BLaER1 (cell line): ENCODE measurements around the gene PLEKHA5.
A peak's percentile ranks its signal among the peaks of the same experiment; 100 is the strongest.

Experiments
- H3K27ac ChIP-seq: shearing (Covaris generic); formaldehyde crosslinking; 2 replicates; pipeline ENCODE4 v1.8.1; 2022
- H3K27me3 ChIP-seq: shearing (Covaris generic); formaldehyde crosslinking; 2 replicates; pipeline ENCODE4 v1.8.1; 2022
- H3K36me3 ChIP-seq: shearing (Covaris generic); formaldehyde crosslinking; 2 replicates; pipeline ENCODE4 v1.8.1; 2022
- H3K4me1 ChIP-seq: shearing (Covaris generic); formaldehyde crosslinking; 2 replicates; pipeline ENCODE4 v1.8.1; 2022
- H3K4me2 ChIP-seq: shearing (Covaris generic); formaldehyde crosslinking; 2 replicates; pipeline ENCODE4 v1.8.1; 2022
- H3K4me3 ChIP-seq: shearing (Covaris generic); formaldehyde crosslinking; 2 replicates; pipeline ENCODE4 v1.8.1; 2022
- H3K9ac ChIP-seq: shearing (Covaris generic); formaldehyde crosslinking; 2 replicates; pipeline ENCODE4 v1.8.1; 2022
- H3K9me3 ChIP-seq: shearing (Covaris generic); formaldehyde crosslinking; 2 replicates; pipeline ENCODE4 v1.8.1; 2022
- H4K20me1 ChIP-seq: shearing (Covaris generic); formaldehyde crosslinking; 2 replicates; pipeline ENCODE4 v1.8.1; 2022
- Cebpa-rat ChIP-seq: shearing (Covaris generic); IDR thresholded peaks from 2 replicates; pipeline ENCODE4 v1.8.1; 2022

PLEKHA5 gene

GRCh38 chr12:19251481-19252132 is 122.1 kb downstream of the PLEKHA5 start:
- Histone ChIP-seq H3K27me3 (no peaks in the 10 kb centered on the region), H3K4me1 (no peaks in the 10 kb centered on the region), H3K4me3 (no peak overlapping the region), H3K4me2 (no peak overlapping the region), H3K36me3 (no peaks in the 10 kb centered on the region), H4K20me1 (no peaks in the 10 kb centered on the region), H3K9me3 (no peaks in the 10 kb centered on the region), H3K9ac (no peak overlapping the region), H3K27ac (no peak overlapping the region)
- no peak for TF ChIP-seq Cebpa-rat

- H4K20me1 ChIP-seq: no peaks in the 10 kb centered on the region
- H3K36me3 ChIP-seq: no peaks in the 10 kb centered on the region
- no peak overlapping the region for H3K9ac ChIP-seq
- no peaks in the 10 kb centered on the region for H3K4me1 ChIP-seq
- H3K4me2 ChIP-seq: no peak overlapping the region
- no peaks in the 10 kb centered on the region for H3K9me3 ChIP-seq
- no peak overlapping the region for H3K27ac ChIP-seq
- H3K4me3 ChIP-seq: no peak overlapping the region
- H3K27me3 ChIP-seq: no peaks in the 10 kb centered on the region
- TF ChIP-seq Cebpa-rat: no peak
These were observed 130.6 kb downstream of the PLEKHA5 start for GRCh38 chr12:19260135-19260534.

- H3K4me1 ChIP-seq: no peaks in the 10 kb centered on the region
- H3K4me2 ChIP-seq: no peak overlapping the region
- H3K36me3 ChIP-seq: no peaks in the 10 kb centered on the region
- no peaks in the 10 kb centered on the region for H3K27me3 ChIP-seq
- no peaks in the 10 kb centered on the region for H3K9me3 ChIP-seq
- no peak for TF ChIP-seq Cebpa-rat
- no peaks in the 10 kb centered on the region for H4K20me1 ChIP-seq
- no peak overlapping the region for H3K9ac ChIP-seq
- no peak overlapping the region for H3K4me3 ChIP-seq
- no peak overlapping the region for H3K27ac ChIP-seq
These were observed 132.2 kb downstream of the PLEKHA5 start for GRCh38 chr12:19261773-19262172.

- Histone ChIP-seq H3K4me3 (no peak overlapping the region), H3K4me2 (no peak overlapping the region), H3K4me1 (no peaks in the 10 kb centered on the region), H3K36me3 (no peaks in the 10 kb centered on the region), H3K9me3 (no peaks in the 10 kb centered on the region), H3K27me3 (no peaks in the 10 kb centered on the region), H3K9ac (no peak overlapping the region), H3K27ac (no peak overlapping the region), H4K20me1 (no peaks in the 10 kb centered on the region)
- no peak for TF ChIP-seq Cebpa-rat
These were observed 134.1 kb downstream of the PLEKHA5 start for GRCh38 chr12:19263672-19264071.

- peaks cover 14% of the 10 kb centered on the region for H3K4me1 ChIP-seq
- no peak for TF ChIP-seq Cebpa-rat
- H3K27ac ChIP-seq: 0 out of 2 replicates have a peak overlapping the region, but pooled peaks have one; percentile 14
- H3K4me3 ChIP-seq: no peak overlapping the region
- no peaks in the 10 kb centered on the region for H3K27me3 ChIP-seq
- peak overlapping the region; percentile 61 for H3K4me2 ChIP-seq
- H3K9me3 ChIP-seq: no peaks in the 10 kb centered on the region
- no peak overlapping the region for H3K9ac ChIP-seq
- H4K20me1 ChIP-seq: no peaks in the 10 kb centered on the region
- H3K36me3 ChIP-seq: peaks cover 15% of the 10 kb centered on the region; the same call in 1 of the 2 replicates
These were observed 144.2 kb downstream of the PLEKHA5 start for GRCh38 chr12:19273482-19274330.

- Histone ChIP-seq H4K20me1 (no peaks in the 10 kb centered on the region), H3K27ac (no peak overlapping the region), H3K4me3 (no peak overlapping the region), H3K4me2 (no peak overlapping the region), H3K36me3 (peaks cover 24% of the 10 kb centered on the region), H3K9ac (no peak overlapping the region), H3K27me3 (no peaks in the 10 kb centered on the region), H3K4me1 (peaks cover 14% of the 10 kb centered on the region), H3K9me3 (no peaks in the 10 kb centered on the region)
- TF ChIP-seq Cebpa-rat: no peak
These were observed 147.2 kb downstream of the PLEKHA5 start for GRCh38 chr12:19276767-19277166.

GRCh38 chr12:19277711-19278110 is 148.2 kb downstream of the PLEKHA5 start:
- no peaks in the 10 kb centered on the region for H3K9me3 ChIP-seq
- H3K4me1 ChIP-seq: peaks cover 14% of the 10 kb centered on the region
- H3K27ac ChIP-seq: no peak overlapping the region
- H4K20me1 ChIP-seq: no peaks in the 10 kb centered on the region
- no peak overlapping the region for H3K4me2 ChIP-seq
- no peak for TF ChIP-seq Cebpa-rat
- H3K9ac ChIP-seq: no peak overlapping the region
- H3K4me3 ChIP-seq: no peak overlapping the region
- no peaks in the 10 kb centered on the region for H3K27me3 ChIP-seq
- peaks cover 24% of the 10 kb centered on the region for H3K36me3 ChIP-seq

- TF ChIP-seq Cebpa-rat: no peak
- Histone ChIP-seq H3K9ac (no peak overlapping the region), H3K4me1 (peaks cover 9% of the 10 kb centered on the region), H3K4me3 (no peak overlapping the region), H3K4me2 (no peak overlapping the region), H3K27me3 (no peaks in the 10 kb centered on the region), H3K9me3 (no peaks in the 10 kb centered on the region), H3K36me3 (peaks cover 27% of the 10 kb centered on the region), H3K27ac (no peak overlapping the region), H4K20me1 (no peaks in the 10 kb centered on the region)
These were observed 148.9 kb downstream of the PLEKHA5 start for GRCh38 chr12:19278407-19278806.

- Histone ChIP-seq H3K4me2 (no peak overlapping the region), H3K9ac (no peak overlapping the region), H3K27ac (no peak overlapping the region), H3K4me1 (no peaks in the 10 kb centered on the region), H4K20me1 (no peaks in the 10 kb centered on the region), H3K4me3 (no peak overlapping the region), H3K27me3 (no peaks in the 10 kb centered on the region), H3K9me3 (no peaks in the 10 kb centered on the region), H3K36me3 (peaks cover 25% of the 10 kb centered on the region)
- no peak for TF ChIP-seq Cebpa-rat
These were observed 152.7 kb downstream of the PLEKHA5 start for GRCh38 chr12:19282133-19282699.

GRCh38 chr12:19284658-19285057 is 155.1 kb downstream of the PLEKHA5 start:
- H3K4me3 ChIP-seq: no peak overlapping the region
- no peak overlapping the region for H3K9ac ChIP-seq
- peaks cover 25% of the 10 kb centered on the region for H3K36me3 ChIP-seq
- H3K4me1 ChIP-seq: no peaks in the 10 kb centered on the region
- no peaks in the 10 kb centered on the region for H4K20me1 ChIP-seq
- no peak overlapping the region for H3K27ac ChIP-seq
- no peaks in the 10 kb centered on the region for H3K9me3 ChIP-seq
- no peak overlapping the region for H3K4me2 ChIP-seq
- no peaks in the 10 kb centered on the region for H3K27me3 ChIP-seq
- no peak for TF ChIP-seq Cebpa-rat
